IPS DF 6.9 (cell line): ENCODE results near the gene BLTP3B.
A peak's percentile ranks its signal among the peaks of the same experiment; 100 is the strongest.
"Not testable (repeated sequence)": the region's sequence is repeated elsewhere in the genome, so short reads cannot be mapped to it uniquely, and the experiment has no call there.

Experiments used
- DNase-seq: peaks from one replicate; pipeline ENCODE4 v3.0.0-alpha.2; 2013; ENCODE audit warnings: low read depth, low spot score
- H3K27ac ChIP-seq: one replicate; pipeline ENCODE4 v1.5.1; 2013; ENCODE audit warnings: low read length, control low read depth
- H3K27me3 ChIP-seq: 2 replicates; pipeline ENCODE4 v1.6.1; 2013; ENCODE audit warnings: mild to moderate bottlenecking, low read length; ENCODE audit not compliant: control insufficient read depth, insufficient read depth
- H3K36me3 ChIP-seq: 2 replicates; pipeline ENCODE4 v1.6.1; 2013; ENCODE audit warnings: low read length; ENCODE audit not compliant: control insufficient read depth, insufficient read depth
- H3K4me1 ChIP-seq: 2 replicates; pipeline ENCODE4 v1.6.1; 2013; ENCODE audit warnings: low read length; ENCODE audit not compliant: control insufficient read depth, insufficient read depth
- H3K4me3 ChIP-seq: 2 replicates; pipeline ENCODE4 v1.5.1; 2013; ENCODE audit warnings: mild to moderate bottlenecking, low read length
- H3K9me3 ChIP-seq: 2 replicates; pipeline ENCODE4 v1.6.1; 2013; ENCODE audit warnings: low read length, inconsistent platforms; ENCODE audit not compliant: control insufficient read depth, insufficient read depth
- WGBS: extraction: QIAGEN DNeasy Blood & Tissue Kit; methylation state at CpG from one replicate; pipeline ENCODE4 v1.1.7; 2013; ENCODE audit warnings: mixed read lengths, missing lambda C conversion rate; ENCODE audit not compliant: insufficient read length, insufficient coverage; 5-methylcytosine and 5-hydroxymethylcytosine counted together

The BLTP3B gene

GRCh38 chr12:100142851-100143559, at the start of gene BLTP3B:
Gene BLTP3B (minus strand): TSS chr12:100142874. CDS start chr12:100142635, 239 bp downstream.
- Histone ChIP-seq H3K9me3 (no peaks in the 10 kb centered on the region), H3K36me3 (no peaks in the 10 kb centered on the region), H3K4me3 (peak within 1 kb of the TSS; percentile 94), H3K27ac (no peak within 1 kb of the TSS), H3K4me1 (no peaks in the 10 kb centered on the region), H3K27me3 (no peaks in the 10 kb centered on the region)
- no CpG with 5 or more reads among the region's 35 CpGs for WGBS
- no peak for DNase-seq

GRCh38 chr12:100189636-100190394, 47.1 kb upstream of the BLTP3B start:
- Histone ChIP-seq H3K27ac (no peak overlapping the region), H3K9me3 (no peaks in the 10 kb centered on the region), H3K27me3 (no peaks in the 10 kb centered on the region), H3K36me3 (peaks cover 2% of the 10 kb centered on the region; the same call in 1 of the 2 replicates), H3K4me1 (no peaks in the 10 kb centered on the region), H3K4me3 (no peak overlapping the region)
- DNase-seq: no peak
- no CpG with 5 or more reads among the region's 13 CpGs for WGBS

- not testable (repeated sequence) for H3K27ac ChIP-seq, H3K9me3 ChIP-seq, H3K36me3 ChIP-seq, H3K27me3 ChIP-seq, DNase-seq, H3K4me1 ChIP-seq, H3K4me3 ChIP-seq
- no CpG with 5 or more reads among the region's 11 CpGs for WGBS
These were observed 46.4 kb upstream of the BLTP3B start for GRCh38 chr12:100188888-100189635.

GRCh38 chr12:100187857-100188519, 45.3 kb upstream of the BLTP3B start:
- no peaks in the 10 kb centered on the region for H3K4me1 ChIP-seq
- H3K9me3 ChIP-seq: no peaks in the 10 kb centered on the region
- H3K4me3 ChIP-seq: no peak overlapping the region
- H3K27me3 ChIP-seq: no peaks in the 10 kb centered on the region
- no peak overlapping the region for H3K27ac ChIP-seq
- WGBS: no CpG with 5 or more reads among the region's 5 CpGs
- no peak for DNase-seq
- peaks cover 2% of the 10 kb centered on the region; the same call in 1 of the 2 replicates for H3K36me3 ChIP-seq

- no peaks in the 10 kb centered on the region for H3K4me1 ChIP-seq
- no peak for DNase-seq
- H3K36me3 ChIP-seq: peaks cover 2% of the 10 kb centered on the region; the same call in 1 of the 2 replicates
- no peaks in the 10 kb centered on the region for H3K27me3 ChIP-seq
- H3K9me3 ChIP-seq: no peaks in the 10 kb centered on the region
- whole genome bisulfite sequencing: no CpG with 5 or more reads among the region's 5 CpGs
- no peak overlapping the region for H3K4me3 ChIP-seq
- H3K27ac ChIP-seq: no peak overlapping the region
These were observed 44.4 kb upstream of the BLTP3B start for GRCh38 chr12:100187068-100187467.

GRCh38 chr12:100186071-100186470, 43.4 kb upstream of the BLTP3B start:
- Histone ChIP-seq H3K4me3 (no peak overlapping the region), H3K27ac (no peak overlapping the region), H3K27me3 (no peaks in the 10 kb centered on the region), H3K36me3 (peaks cover 2% of the 10 kb centered on the region; the same call in 1 of the 2 replicates), H3K9me3 (no peaks in the 10 kb centered on the region), H3K4me1 (no peaks in the 10 kb centered on the region)
- WGBS: no CpG with 5 or more reads among the region's 6 CpGs
- DNase-seq: no peak

GRCh38 chr12:100185361-100185894, 42.8 kb upstream of the BLTP3B start:
- H3K27me3 ChIP-seq: no peaks in the 10 kb centered on the region
- H3K27ac ChIP-seq: no peak overlapping the region
- no peak overlapping the region for H3K4me3 ChIP-seq
- no peaks in the 10 kb centered on the region for H3K9me3 ChIP-seq
- no peak for DNase-seq
- no peaks in the 10 kb centered on the region for H3K4me1 ChIP-seq
- WGBS: no CpG with 5 or more reads among the region's 5 CpGs
- H3K36me3 ChIP-seq: peaks cover 2% of the 10 kb centered on the region; the same call in 1 of the 2 replicates

- H3K27me3 ChIP-seq: no peaks in the 10 kb centered on the region
- H3K27ac ChIP-seq: no peak overlapping the region
- H3K9me3 ChIP-seq: no peaks in the 10 kb centered on the region
- no peaks in the 10 kb centered on the region for H3K4me1 ChIP-seq
- WGBS: no CpG with 5 or more reads among the region's 8 CpGs
- H3K4me3 ChIP-seq: no peak overlapping the region
- H3K36me3 ChIP-seq: peaks cover 2% of the 10 kb centered on the region; the same call in 1 of the 2 replicates
- DNase-seq: no peak
These were observed 42.0 kb upstream of the BLTP3B start for GRCh38 chr12:100184549-100185145.

GRCh38 chr12:100179252-100179651, 36.6 kb upstream of the BLTP3B start:
- no peaks in the 10 kb centered on the region for H3K27me3 ChIP-seq
- H3K36me3 ChIP-seq: no peaks in the 10 kb centered on the region; the same call in 1 of the 2 replicates
- no peaks in the 10 kb centered on the region for H3K4me1 ChIP-seq
- H3K9me3 ChIP-seq: no peaks in the 10 kb centered on the region
- H3K27ac ChIP-seq: no peak overlapping the region
- WGBS: no CpG with 5 or more reads among the region's 2 CpGs
- DNase-seq: no peak
- H3K4me3 ChIP-seq: no peak overlapping the region
